GM18519 (cell line): ENCODE measurements around the gene SRRM3.
"Not testable (repeated sequence)": the region's sequence is repeated elsewhere in the genome, so short reads cannot be mapped to it uniquely, and the experiment has no call there.

Experiments
- ATAC-seq: cut with Tn5 transposase; IDR thresholded peaks from one replicate; pipeline ENCODE4 v1.9.1; 2021; ENCODE audit warnings: mild to moderate bottlenecking, moderate library complexity; ENCODE audit not compliant: unreplicated experiment, low FRiP score

Gene SRRM3

DNA sequence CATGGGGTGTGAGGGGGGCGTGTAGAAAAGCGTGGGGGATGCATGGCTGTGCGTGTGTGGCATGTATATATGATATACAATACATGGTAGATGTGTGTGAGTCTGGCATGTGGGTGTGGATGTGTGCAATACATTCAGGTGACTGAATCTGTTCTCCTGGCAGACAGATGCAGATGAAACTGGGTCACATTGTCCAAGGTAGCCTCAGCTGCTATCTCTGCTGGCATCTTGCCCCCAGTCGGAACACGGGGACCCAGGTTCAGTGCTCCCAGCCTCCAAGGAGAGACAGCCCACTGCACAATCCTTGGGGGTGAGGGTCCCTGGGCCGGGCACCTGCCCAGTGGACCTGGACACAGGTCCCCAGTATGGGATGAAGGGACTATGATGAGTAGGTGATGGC is 12.4 kb upstream of the SRRM3 start:
- no peak for ATAC-seq

DNA sequence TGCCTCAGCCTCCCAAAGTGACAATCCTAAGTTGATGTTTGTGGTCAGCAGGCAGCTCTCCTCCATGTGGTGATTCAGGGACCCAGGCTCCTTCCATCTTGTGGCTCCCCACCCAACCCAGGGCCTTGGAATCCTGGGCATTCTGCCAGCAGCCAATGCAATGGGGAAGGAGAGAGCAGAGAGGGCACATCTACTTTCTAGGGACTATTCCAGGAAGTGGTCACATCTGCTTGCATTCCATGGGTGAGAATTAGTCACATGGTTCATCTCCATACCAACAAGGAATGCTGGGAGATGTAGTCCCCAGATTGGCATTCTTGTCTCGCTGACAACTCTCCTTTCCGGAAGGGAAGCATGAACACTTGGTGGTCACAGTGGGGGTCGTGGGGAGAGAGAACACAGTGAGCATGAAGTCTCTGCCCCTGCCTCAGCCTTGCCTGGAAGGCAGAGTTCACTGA is 9.9 kb upstream of the SRRM3 start:
- ATAC-seq = no peak

DNA sequence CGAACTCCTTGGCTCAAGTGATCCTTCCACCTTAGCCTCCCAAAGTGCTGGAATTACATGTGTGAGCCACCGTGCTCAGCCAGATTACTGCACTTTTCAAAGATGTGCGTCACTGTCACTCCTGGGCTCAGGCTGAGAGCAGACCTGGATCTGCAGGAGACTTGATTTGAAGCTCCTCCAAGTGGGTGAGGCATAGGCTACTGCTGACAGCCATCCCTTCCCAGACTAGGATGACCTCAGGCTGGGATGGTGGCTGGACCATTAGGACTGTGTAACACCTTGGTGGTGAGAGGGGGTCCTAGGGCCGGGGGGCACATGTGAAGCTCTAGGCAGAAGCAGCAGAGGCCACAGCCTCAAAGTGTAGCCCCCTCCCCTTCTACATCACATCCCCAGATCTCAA is 8.2 kb upstream of the SRRM3 start:
- no peak for ATAC-seq

DNA sequence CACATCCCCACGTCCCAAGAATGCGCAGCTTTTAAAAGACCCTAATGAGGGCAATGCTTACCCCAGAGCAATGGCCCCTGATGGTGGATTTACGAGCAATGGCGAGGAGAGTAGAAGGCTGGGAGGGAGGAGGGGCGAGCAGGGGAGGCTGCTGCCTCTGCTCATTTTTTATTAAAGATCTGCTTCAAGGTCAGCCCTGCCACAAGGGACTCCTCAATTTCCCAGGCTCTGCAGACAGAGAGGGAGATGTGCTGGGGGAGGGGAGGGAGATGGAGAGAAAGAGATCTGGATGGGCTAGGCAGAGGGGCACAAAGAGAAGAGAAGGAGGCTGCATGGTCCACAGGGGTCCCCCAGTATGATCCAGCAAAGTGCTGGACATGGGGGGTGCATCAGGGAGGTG is 7.8 kb upstream of the SRRM3 start:
- ATAC-seq = no peak

DNA sequence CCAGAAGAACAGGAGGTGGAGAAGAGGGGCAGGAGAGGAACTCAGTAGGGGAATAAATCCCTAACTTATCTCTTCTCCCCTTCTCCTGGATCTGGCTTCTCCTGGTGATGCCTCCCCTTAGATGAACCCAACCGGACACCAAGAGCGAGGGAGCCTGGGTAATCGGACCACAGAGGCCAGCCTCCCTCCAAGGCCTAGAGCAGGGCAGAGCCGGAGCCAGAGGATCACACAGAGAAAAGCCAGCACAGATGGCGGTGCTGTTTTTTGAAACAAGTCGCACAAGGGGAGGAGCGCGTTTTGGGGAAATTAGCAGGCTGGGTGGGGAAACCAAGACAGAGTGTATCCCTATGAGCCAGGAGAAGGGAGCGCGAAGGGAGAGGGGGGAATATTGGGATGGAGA is 4.9 kb upstream of the SRRM3 start:
- ATAC-seq = no peak

DNA sequence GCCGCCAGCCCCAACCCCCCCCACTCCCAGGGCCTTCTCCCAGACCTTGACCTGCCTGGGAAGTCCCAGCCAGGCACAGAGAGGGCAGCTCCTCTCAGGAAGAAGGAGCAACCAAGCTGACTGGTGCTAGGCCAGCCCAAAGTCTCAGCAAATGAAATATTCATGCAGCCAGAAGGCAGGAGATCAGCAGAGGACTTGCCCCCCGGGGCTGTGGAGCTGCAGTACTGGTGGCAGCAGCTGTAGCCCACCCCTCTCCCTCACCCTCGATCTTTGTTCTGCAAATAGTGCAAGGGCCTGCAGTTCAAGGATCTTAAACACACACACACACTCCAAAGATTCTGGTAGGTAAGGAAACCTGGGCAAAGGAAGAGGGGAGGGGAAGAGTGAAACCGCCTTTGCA is 3.5 kb upstream of the SRRM3 start:
- ATAC-seq = no peak

DNA sequence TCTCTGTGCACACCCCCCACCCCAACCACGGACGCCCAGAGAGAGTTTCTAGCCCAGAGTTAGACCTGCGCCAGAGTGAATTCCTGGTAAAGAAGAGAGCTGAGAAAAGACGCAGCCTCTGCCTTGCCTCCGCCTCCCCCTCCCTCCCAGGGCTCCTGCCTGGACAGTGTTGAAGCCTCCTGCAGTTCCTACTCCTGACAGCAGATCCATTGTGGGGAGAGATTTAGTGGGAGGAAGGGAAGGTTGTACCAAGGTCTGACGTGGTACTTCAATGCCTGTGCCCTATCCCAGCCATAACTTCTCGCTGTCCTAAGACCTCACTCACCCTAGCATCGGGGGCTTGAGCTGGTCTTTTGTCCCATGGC is 952 bp downstream of the SRRM3 start:
- no peak for ATAC-seq

DNA sequence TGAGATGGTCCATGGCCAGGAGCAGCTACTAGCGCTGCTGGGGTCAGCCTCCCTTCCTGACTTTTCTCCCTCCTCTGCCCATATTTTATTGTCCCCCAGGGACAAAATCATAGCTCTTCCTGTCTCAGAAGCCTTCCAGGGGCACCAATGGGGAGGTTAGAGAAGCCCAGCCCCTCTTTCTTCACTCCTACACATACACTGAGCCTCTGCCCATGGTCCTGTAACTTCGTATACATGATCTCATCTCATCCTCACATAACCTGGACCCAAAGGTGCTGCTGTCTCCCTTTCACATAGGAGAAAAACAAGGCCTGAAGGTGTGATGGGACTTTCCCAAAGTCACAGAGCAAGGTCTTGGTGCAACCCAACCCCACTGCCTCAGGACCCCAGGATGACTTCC is 2.5 kb downstream of the SRRM3 start:
- no peak for ATAC-seq

DNA sequence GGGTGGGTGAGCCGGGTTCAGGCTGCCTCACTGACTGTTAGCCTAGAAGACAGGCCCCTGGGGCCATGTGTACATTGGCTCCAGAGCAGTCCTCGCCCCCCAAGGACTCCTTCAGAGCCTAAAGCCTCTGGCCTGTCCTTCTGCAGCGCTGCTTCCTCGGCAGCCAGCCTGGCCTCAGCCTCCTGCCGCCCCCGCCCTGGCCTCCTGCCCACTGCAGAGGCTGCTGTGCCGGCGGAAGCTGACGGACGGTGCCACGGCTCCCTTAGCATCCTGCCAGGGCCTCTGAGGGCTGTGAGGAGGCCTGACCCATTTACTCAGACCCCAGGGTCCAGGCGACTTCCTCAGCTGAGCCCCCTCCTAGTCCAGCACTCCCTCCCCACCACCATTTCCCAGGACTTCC is 4.9 kb downstream of the SRRM3 start:
- no peak for ATAC-seq

DNA sequence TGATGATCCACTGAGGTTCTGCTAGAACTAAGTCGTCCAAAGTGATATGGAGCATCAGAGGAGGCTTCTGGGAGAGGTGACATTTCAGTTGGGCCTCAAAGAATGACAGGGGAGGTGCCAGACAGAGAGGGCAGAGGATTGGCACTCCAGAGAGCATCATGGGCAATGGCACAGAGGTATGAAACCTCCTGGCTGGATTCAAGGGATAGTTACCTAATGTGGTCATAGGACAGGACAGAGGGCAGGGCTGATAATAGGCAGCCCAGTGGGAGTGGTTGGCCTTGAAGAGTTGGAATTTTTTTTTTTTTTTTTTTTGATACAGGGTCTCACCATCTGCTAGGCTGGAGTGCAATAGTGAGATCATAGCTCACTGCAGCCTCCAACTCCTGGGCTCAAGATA is 7.6 kb downstream of the SRRM3 start:
- ATAC-seq = no peak

DNA sequence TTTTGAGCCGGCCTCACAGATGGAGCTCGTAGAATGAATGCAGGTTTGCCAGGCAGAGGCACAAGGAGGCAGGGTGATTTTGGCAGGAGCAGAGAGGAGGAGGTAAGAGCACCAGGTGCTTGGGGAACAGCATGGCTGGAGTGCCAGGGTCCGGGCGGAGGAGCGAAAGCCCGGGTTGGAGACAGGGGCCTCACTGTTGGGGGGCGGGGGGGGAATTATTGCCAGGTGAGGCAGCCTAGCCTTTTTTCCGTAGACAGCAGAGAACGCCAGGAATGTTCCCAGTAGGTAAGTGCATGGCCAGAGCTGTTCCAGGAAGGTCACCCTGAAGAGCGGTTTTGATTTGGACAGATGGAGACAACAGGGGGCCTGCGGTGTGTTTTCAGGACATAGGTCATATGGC is 9.5 kb downstream of the SRRM3 start:
- ATAC-seq = no peak

DNA sequence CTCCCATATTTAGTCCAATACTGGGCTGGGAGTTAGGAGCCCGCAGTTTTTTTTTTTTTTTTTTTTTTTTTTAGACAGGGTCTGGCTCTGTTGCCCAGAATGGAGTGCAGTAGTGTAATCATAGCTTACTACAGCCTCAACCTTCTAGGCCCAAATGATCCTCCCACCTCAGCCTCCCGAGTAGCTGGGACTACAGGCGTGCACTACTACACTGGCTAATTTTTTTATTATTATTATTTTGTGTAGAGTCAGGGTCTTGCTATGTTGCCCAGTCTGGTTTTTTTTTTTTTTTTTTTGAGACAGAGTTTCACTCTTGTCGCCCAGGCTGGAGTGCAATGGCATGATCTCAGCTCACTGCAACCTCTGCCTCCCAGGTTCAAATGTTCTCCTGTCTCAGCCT is 13.7 kb downstream of the SRRM3 start:
- ATAC-seq = not testable (repeated sequence)

DNA sequence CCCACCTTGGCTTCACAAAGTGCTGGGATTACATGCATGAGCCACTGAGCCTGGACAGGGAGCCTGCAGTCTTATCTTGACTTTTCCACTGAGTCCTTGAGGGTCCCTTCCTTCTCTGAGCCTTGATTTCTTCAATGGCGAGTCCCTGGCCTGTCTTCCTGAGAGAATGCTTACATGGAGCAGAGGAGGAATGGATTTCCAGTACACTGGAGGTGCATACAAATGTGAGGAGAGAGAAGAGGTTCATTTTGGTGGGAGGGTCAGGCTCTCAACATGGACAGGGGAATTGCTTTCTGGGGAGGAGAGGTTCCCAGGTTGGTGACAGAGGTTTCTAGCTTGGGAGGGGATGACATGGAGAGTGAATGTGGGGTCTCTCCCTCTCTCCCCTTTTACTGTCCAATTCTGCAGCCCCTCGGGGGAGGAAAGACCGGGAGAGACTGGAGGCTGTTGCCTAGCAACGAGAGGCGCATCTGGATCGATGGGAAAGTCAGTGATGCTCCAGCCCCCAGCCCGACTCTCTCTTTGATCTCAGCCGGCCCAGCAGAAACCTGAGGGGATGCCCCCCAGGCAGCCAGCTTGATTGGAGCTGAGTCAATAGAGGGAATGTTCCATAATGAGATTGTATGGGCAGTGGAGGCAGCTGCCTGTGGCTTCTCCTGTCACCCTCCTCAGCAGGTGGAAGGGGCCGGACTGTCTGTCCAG is 14.8 kb downstream of the SRRM3 start:
- ATAC-seq = no peak

DNA sequence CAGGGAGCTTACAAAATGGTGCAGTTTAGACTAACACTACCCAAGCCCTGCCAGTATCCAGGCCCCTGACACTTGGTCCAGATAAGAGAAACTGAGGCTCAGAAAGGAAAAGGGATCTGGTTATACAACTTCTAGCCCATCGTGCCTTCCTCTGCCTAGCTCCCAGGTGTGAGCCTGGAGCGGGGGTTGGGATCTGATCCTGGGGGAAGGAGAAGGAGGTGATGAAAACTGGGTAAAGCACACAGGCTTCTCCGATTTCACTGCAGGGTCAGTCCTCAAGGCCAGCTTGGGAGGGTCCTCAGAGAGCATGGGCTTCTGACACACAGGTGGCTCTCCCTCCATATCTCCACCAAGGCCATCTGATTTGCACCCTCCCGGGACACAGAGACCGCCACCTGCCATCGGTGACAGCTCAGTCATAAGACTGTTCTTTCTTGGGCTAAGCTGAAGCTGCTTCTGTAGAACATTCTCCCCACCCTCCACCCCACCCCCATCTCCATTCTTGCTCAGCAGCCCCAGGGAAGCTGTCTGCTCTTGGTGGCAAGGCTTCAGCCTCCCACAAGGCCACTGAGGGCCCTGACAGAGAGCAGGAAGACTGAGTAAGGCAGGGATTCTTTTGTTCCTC is 16.4 kb downstream of the SRRM3 start:
- ATAC-seq = no peak

DNA sequence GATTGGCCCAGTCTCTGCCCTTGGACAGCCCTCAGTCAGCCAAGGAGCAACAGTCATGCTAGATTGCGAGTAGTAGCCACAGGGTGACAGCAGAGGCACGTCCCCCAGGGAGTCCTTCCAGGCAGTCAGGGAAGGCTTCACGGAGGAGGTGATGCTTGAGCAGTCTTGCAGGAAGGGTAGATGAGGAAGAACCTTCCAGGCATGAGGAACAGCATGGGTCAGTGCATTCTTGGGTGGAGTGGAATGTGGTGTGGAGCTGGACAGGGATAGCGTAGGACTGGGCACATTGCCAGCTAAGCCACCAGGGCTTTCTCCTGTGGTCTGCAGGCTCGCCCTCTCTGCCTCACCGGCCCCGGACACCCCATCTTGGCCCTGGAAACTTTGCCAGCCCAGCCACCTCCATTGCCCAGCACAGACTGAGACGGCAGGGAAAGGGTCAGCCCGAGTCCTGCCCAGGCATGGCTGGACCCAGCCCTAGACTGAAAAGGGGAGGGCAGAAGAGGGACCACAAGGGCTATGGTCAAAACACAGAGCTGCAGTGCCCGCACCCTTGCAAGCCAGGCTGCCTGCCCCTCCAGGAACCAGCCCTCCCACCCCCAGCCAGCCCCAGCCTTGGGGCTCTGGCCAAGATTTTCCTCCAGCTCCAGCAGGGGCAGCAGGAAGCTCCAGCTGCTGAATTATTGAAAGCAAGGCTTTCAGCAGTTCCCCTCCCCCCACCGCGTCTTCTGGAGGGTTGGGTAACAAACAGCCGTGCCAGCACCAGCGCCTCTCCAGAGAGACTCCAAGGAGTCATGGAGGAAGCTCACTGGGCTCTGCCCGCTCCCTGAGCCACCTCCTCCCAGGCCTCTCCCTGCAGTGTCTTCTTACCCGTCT is 18.7 kb downstream of the SRRM3 start:
- no peak for ATAC-seq

DNA sequence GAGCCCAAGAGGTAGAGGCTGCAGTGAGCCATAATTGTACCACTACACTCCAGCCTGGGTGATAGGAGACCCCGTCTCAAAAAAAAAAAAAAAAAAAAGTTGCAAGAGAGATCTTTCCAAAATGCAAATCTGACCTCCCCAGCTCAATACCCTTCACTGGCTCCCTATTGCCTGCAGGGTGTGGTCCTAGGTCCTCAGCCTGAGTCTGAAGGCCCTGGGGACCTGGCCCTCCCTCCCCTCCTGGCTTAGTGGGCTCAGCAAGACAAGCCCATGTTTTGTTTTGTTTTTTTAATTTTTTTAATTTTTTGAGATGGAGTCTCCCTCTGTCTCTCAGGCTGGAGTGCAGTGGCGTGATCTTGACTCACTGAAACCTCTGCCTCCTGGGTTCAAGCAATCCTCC is 20.6 kb downstream of the SRRM3 start:
- no peak for ATAC-seq

DNA sequence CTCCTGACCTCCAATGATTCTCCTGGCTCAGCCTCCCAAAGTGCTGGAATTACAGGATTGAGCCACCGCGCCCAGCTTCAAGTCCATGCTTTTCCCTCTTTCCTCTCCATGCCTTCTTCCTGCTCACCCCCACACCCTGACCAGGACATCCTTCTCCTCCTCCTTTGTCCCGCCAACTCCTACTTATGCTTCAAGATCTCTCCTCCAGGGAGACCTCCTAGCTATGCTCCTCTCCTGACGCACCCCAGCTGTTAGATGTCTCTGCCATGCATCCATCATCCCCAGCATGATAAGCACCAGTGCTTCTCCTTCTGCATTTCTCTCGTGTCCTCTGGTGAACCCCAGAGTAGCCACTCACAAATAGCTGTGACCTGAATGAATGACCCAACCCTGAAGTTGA is 21.1 kb downstream of the SRRM3 start:
- no peak for ATAC-seq

DNA sequence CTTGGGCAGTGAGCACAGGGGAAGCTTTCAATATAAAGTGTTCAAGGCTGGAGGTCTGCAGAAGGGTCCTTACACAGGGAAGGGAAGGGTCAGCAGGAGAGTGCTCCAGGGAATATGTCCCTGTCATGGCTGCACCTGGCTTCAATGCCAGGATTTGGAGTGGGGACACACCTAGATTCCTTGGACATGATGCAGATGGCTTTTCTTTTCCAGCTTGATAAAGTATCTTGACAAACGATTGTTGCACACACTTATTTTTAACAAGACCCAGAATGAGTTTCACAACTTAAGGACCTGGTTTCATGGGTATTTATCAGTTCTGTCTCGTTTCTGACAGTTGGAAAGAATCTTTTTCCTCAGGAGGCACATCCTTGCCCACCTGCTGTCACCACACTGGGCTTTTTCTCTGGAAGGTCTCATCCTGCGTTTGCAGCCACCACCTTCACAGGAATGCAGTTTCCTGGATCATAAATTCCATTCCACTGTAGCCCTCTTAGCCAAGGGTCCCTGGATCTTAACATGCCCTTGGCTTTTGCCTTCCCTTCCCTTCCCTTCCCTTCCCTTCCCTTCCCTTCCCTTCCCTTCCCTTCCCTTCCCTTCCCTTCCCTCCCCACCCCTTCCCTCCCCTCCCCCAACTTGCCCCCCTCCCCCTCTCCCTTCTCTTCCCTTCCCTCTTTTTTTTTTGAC is 21.7 kb downstream of the SRRM3 start:
- ATAC-seq = no peak

DNA sequence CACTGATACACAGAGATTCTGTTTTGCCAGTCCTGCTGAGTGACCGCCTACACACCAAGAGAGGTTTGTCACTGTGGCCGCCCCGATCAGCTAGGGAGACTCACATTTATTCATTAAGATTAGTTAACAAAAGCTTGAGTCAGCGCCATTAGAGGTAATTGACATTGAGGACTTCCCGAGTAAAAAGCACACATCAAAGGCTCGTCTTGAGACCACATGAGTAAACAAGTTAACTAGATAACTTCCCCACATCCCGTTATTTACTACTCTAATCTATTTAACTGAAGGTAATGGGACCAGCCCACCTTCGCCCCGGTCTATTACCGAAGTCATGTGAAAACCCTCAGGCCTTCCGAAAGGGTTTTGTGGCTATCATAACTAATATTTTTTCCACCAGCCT is 23.0 kb downstream of the SRRM3 start:
- ATAC-seq = no peak

DNA sequence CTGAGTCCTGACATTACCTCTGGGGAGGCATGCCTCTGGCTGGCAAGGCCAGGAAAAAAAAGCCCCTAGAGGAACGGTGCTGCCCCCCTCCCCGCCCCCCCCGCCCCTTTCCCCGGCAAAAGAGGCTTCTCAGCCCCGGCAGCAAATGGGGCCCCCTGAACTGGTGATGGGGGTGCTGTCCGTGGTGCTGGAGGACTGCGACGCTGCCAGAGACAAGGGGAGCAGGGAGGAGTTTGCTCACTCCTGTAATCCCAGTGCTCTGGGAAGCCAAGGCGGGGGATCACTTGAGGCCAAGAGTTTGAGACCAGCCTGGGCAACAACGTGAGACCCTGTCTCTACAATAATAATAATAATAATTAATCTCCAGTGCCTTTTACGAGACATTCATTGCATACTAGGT is 23.7 kb downstream of the SRRM3 start:
- no peak for ATAC-seq

DNA sequence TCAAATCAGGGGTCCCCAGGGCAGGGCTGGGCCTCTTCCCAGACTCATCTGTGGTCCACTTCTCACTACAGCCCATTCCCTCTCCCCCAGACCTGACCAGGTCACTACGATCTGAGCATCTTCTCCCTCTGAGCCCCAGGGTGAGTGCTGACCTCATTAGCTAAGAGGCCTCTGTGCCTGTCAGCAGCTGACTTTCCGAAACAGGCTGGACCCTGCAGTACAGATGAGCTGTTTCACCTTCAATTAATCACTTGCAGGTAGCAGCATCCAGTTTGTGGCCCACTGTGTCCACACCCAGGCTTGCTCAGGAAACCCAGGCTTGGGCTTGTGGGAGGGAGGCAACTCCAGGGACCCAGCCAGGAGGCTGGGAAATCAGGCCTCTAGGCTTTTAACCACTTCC is 24.3 kb downstream of the SRRM3 start:
- no peak for ATAC-seq
